Measurements from ENCODE around the gene UMODL1. TPM values are rescaled to one million over a fixed set of nuclear protein-coding genes. Genes with fewer than 3 reads are reported as not detected.

The UMODL1 gene
- total and polyA plus RNA-seq, 2 of the 13 experiments (the other 11 are each of a cell fraction or from before 2014, with no cell fraction given) = not detected

- TF ChIP-seq ZBTB10 (CRISPR knock-in tag; IDR thresholded peaks at IDR 0.05; ENCODE audit: borderline replicate concordance) (no peak), ELF3 (CRISPR knock-in tag; IDR thresholded peaks at IDR 0.05) (no peak)
These were observed 72.0 kb downstream of the UMODL1 start (continued) for GRCh38 chr21:42143111-42143510.

GRCh38 chr21:42144221-42144620 is 73.1 kb downstream of the UMODL1 start:
- 33% methylated on average over 3 of the region's 3 CpGs for WGBS (ENCODE audit: low lambda C conversion rate)
- FAIRE-seq = no peak
- H4K20me1 ChIP-seq (ENCODE audit: insufficient read depth, low read length) = no peaks in the 10 kb centered on the region
- no peak overlapping the region for H3K27ac ChIP-seq (ENCODE audit: extremely low read length, insufficient read depth, low read length)
- no peaks in the 10 kb centered on the region for H3K36me3 ChIP-seq (replicated peaks in 1 of 2; ENCODE audit: control insufficient read depth in 1 of 2, insufficient read depth in 2 of 2, low read length in 2 of 2)
- no peak overlapping the region for H3K4me3 ChIP-seq (replicated peaks in 1 of 3; ENCODE audit: insufficient read depth in 1 of 3, low read depth in 2 of 3, low read length in 3 of 3)
- in situ Hi-C loops (cut with HindIII; ENCODE audit: extremely low pct_ligation_motif_present, low pct_unique_long_range_greater_than_20kb) (no loop called here), intact Hi-C loops (cut with micrococcal nuclease; ENCODE audit: unreplicated experiment) (no loop called here)
- peaks cover 7% of the 10 kb centered on the region; the same call in 1 of the 2 replicates for H3K4me1 ChIP-seq (ENCODE audit: insufficient read depth, low read length)
- H3K9me3 ChIP-seq (ENCODE audit: low read length) = no peaks in the 10 kb centered on the region
- H3K9ac ChIP-seq (ENCODE audit: insufficient read depth, low read depth, low read length) = no peak overlapping the region
- no peak for DNase-seq (ENCODE audit: low spot score)
- no peak overlapping the region for H3K4me2 ChIP-seq (ENCODE audit: low read depth, low read length)
- TF ChIP-seq TOPORS (CRISPR knock-in tag; IDR thresholded peaks at IDR 0.05) (no peak), JUND (CRISPR knock-in tag; IDR thresholded peaks at IDR 0.05) (no peak), ZNF326 (CRISPR knock-in tag; IDR thresholded peaks at IDR 0.05; ENCODE audit: borderline replicate concordance) (no peak), FOXO4 (CRISPR knock-in tag; conservative IDR thresholded peaks at IDR 0.05) (no peak), ZNF556 (CRISPR knock-in tag; IDR thresholded peaks at IDR 0.05; ENCODE audit: borderline replicate concordance) (no peak), ZNF724P (CRISPR knock-in tag; IDR thresholded peaks at IDR 0.05; ENCODE audit: borderline replicate concordance) (no peak), IKZF5 (CRISPR knock-in tag; IDR thresholded peaks at IDR 0.05) (no peak), GABPB1 (CRISPR knock-in tag; IDR thresholded peaks at IDR 0.05) (no peak), ZNF775 (CRISPR knock-in tag; IDR thresholded peaks at IDR 0.05; ENCODE audit: borderline replicate concordance) (no peak), EED (CRISPR knock-in tag; IDR thresholded peaks at IDR 0.05) (no peak)
- BruUV-seq (replicated peaks) = no TSS peak
- CTCF ChIA-PET (ENCODE audit: low intra/inter-chr PET ratio, low total read pairs) = interaction anchor here (2.6 kb wide), 1 partner anchor 115 kb away, joined by 20 read pairs; no protein-coding TSS in a partner anchor
- no peaks in the 10 kb centered on the region for H3K79me2 ChIP-seq (ENCODE audit: insufficient read depth, low read length)
- ATAC-seq = no peak
- H2AFZ ChIP-seq (ENCODE audit: low read length) = no peak overlapping the region
- POLR2A ChIA-PET = no interaction called here
- H3K27me3 ChIP-seq (ENCODE audit: control insufficient read depth in 1 of 2, insufficient read depth in 2 of 2, low read length in 2 of 2) = peaks cover 4 to 33% of the 10 kb centered on the region in 2 experiments; a peak in 3 of 5 replicates
